Measurements from ENCODE around the gene ZDHHC17.

DNA sequence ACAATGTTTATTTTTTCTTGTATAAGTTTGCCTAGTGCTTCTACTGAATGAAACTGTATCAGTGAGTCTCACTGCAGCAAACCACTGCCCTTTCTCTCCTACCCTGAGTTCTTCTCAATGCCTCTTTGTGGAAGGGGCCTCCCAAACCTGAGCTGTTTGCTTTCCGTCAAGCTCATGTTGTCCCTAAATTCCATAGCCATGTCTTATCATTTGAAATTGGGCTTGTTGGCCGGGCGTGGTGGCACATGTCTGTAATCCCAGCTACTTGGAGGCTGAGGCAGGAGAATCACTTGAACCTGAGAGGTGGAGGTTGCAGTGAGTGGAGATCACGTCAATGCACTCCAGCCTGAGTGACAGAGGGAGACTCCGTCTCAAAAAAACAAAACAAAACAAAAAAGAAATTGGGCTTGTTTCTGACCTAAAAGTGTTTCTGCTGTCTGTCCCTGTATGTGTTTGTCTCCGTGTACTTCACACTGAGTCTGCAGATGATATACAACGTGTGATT, 116.7 kb downstream of the ZDHHC17 start:
- TF ChIP-seq EP300 (IDR thresholded peaks at IDR 0.05; ENCODE audit: borderline replicate concordance), result no peak
- TF ChIP-seq TCF12 (IDR thresholded peaks at IDR 0.05; ENCODE audit: low read depth), result no peak
- TF ChIP-seq RAD21 (IDR thresholded peaks at IDR 0.05; ENCODE audit: low read depth), result no peak
- TF ChIP-seq TAF1 (IDR thresholded peaks at IDR 0.05; ENCODE audit: low read depth), result no peak
- no peak for TF ChIP-seq CREB1 (IDR thresholded peaks at IDR 0.05; ENCODE audit: low read depth)
- TF ChIP-seq ZBTB7A (IDR thresholded peaks at IDR 0.05; ENCODE audit: low read depth), result no peak
- TF ChIP-seq, protein P1, sequence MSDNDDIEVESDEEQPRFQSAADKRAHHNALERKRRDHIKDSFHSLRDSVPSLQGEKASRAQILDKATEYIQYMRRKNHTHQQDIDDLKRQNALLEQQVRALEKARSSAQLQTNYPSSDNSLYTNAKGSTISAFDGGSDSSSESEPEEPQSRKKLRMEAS (IDR thresholded peaks at IDR 0.05), result no peak
- no peak for TF ChIP-seq EGR1 (IDR thresholded peaks at IDR 0.05)
- TF ChIP-seq CEBPB (IDR thresholded peaks at IDR 0.05), result no peak
- no peak for TF ChIP-seq TEAD4 (IDR thresholded peaks at IDR 0.05)
- TF ChIP-seq YY1 (IDR thresholded peaks at IDR 0.05; ENCODE audit: low read depth), result no peak

Measured in Ishikawa (cell line).